ENCODE data around the gene UGT2B17.
"Not testable (repeated sequence)": the region's sequence is repeated elsewhere in the genome, so short reads cannot be mapped to it uniquely, and the experiment has no call there.

DNA sequence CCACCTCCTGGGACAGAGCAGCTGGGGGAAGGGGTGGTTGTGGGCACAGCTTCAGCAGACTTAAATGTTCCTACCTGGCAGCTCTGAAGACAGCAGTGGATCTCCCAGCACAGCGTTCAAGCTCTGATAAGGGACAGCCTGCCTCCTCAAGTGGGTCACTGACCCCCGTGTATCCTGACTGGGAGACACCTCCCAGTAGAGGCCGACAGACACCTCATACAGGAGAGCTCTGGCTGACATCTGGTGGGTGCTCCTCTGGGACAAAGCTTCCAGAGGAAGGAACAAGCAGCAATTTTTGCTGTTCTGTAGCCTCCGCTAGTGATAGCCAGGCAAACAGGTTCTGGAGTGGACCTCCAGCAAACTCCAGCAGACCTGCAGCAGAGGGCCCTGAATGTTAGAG is 72.7 kb downstream of the UGT2B17 start:
- TF ChIP-seq EZH2phosphoT487 (IDR thresholded peaks at IDR 0.05; ENCODE audit: insufficient read depth, low read depth); EZH2 (IDR thresholded peaks at IDR 0.05; ENCODE audit: insufficient read depth, poor library complexity, severe bottlenecking): not testable (repeated sequence)
